HEK293T (cell line): ENCODE results near the gene CFAP251.

Source experiments
- CTCF ChIA-PET: fragments of 350-600 bp; formaldehyde crosslinking; extraction: SDS; loops from one replicate; lab custom pipeline; 2021; ENCODE audit warnings: antibody characterized with exemption, inconsistent platforms; lab: Yijun Ruan, JAX
- POLR2A ChIA-PET: fragments of 350-600 bp; formaldehyde crosslinking; extraction: SDS; loops from one replicate; lab custom pipeline; 2020; ENCODE audit warnings: antibody characterized with exemption, inconsistent platforms; lab: Yijun Ruan, JAX
- DNase-seq: peaks from one replicate; pipeline ENCODE4 v3.0.0; 2012; ENCODE audit warnings: mixed read lengths; ENCODE audit errors: extremely low spot score
- ARNT ChIP-seq: fragments of 450-650 bp; IDR thresholded peaks from 2 replicates; pipeline ENCODE4 v1.6.1; 2017; ENCODE audit warnings: mild to moderate bottlenecking
- BHLHE40 ChIP-seq: fragments of 450-650 bp; IDR thresholded peaks from 2 replicates; pipeline ENCODE4 v1.6.1; 2016; ENCODE audit warnings: mild to moderate bottlenecking, moderate library complexity, borderline replicate concordance
- CTBP1 ChIP-seq: fragments of 450-650 bp; IDR thresholded peaks from 2 replicates; pipeline ENCODE4 v1.6.1; 2016; ENCODE audit warnings: borderline replicate concordance
- ELF4 ChIP-seq: fragments of 450-650 bp; IDR thresholded peaks from 2 replicates; pipeline ENCODE4 v1.6.1; 2017; ENCODE audit warnings: antibody characterized with exemption
- FOXA1 ChIP-seq: fragments of 450-650 bp; IDR thresholded peaks from 2 replicates; pipeline ENCODE4 v1.6.1; 2016; ENCODE audit warnings: mild to moderate bottlenecking
- FOXK2 ChIP-seq: fragments of 450-650 bp; IDR thresholded peaks from 2 replicates; pipeline ENCODE4 v1.6.1; 2016; ENCODE audit warnings: mild to moderate bottlenecking
- FOXM1 ChIP-seq: fragments of 450-650 bp; IDR thresholded peaks from 2 replicates; pipeline ENCODE4 v1.6.1; 2017; ENCODE audit warnings: mild to moderate bottlenecking, borderline replicate concordance
- HDGF ChIP-seq: fragments of 450-650 bp; IDR thresholded peaks from 2 replicates; pipeline ENCODE4 v1.6.1; 2017; ENCODE audit warnings: antibody characterized with exemption, borderline replicate concordance
- L3MBTL2 ChIP-seq: fragments of 450-650 bp; conservative IDR thresholded peaks from 2 replicates; pipeline ENCODE4 v1.6.1; 2016; ENCODE audit warnings: mild to moderate bottlenecking
- LEF1 ChIP-seq: fragments of 450-650 bp; IDR thresholded peaks from 2 replicates; pipeline ENCODE4 v1.6.1; 2017; ENCODE audit warnings: mild to moderate bottlenecking, borderline replicate concordance
- NFRKB ChIP-seq: fragments of 450-650 bp; IDR thresholded peaks from 2 replicates; pipeline ENCODE4 v1.6.1; 2016; ENCODE audit warnings: mild to moderate bottlenecking, moderate library complexity
- SP1 ChIP-seq: fragments of 450-650 bp; IDR thresholded peaks from 2 replicates; pipeline ENCODE4 v1.6.1; 2017
- SUZ12 ChIP-seq: fragments of 450-650 bp; IDR thresholded peaks from 2 replicates; pipeline ENCODE4 v1.6.1; 2016; ENCODE audit warnings: mild to moderate bottlenecking
- TARDBP ChIP-seq: fragments of 450-650 bp; IDR thresholded peaks from 2 replicates; pipeline ENCODE4 v1.6.1; 2016
- ZNF384 ChIP-seq: fragments of 450-650 bp; IDR thresholded peaks from 2 replicates; pipeline ENCODE4 v1.6.1; 2016
- TF ChIP-seq, protein P1 (sequence below): fragments of 450-650 bp; IDR thresholded peaks from 2 replicates; pipeline ENCODE4 v1.6.1; 2016

Gene CFAP251

DNA sequence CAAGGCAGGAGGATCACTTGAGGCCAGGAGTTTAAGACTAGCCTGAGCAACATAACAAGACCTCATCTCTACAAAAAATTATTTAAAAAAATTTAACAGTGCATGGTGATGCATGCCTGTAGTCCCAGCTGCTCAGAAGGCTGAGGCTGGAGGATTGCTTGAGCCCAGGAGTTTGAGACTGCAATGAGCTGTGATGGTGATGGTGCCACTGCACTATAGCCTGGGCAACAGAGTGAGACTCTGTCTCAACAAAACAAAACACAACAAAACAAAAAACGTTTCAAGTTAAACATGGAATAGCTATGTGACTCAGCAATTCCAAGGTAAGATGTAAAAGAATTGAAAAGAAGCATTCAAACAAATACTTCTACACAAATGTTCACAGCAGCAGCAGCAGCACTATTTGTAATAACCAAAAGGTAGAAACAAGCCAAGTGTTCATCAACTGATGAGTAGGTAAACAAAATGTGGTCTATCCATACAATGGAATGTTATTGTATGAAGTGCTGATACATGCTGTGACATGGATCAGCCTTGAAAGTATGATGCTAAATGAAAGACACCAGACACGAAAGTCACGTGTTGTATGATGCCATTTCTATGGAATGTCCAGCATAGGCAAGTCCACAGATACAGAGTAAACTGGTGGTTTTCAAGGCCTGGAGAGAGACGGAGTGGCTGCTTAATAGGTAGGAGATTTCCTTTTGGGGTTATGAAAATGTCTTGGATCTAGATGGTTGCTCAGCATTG, 31.4 kb downstream of the CFAP251 start:
- no peak for TF ChIP-seq L3MBTL2
- TF ChIP-seq, protein P1, sequence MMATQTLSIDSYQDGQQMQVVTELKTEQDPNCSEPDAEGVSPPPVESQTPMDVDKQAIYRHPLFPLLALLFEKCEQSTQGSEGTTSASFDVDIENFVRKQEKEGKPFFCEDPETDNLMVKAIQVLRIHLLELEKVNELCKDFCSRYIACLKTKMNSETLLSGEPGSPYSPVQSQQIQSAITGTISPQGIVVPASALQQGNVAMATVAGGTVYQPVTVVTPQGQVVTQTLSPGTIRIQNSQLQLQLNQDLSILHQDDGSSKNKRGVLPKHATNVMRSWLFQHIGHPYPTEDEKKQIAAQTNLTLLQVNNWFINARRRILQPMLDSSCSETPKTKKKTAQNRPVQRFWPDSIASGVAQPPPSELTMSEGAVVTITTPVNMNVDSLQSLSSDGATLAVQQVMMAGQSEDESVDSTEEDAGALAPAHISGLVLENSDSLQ = no peak
- TF ChIP-seq CTBP1 = no peak
- TF ChIP-seq HDGF = no peak
- no peak for TF ChIP-seq ARNT
- POLR2A ChIA-PET = no interaction called here
- DNase-seq = no peak
- CTCF ChIA-PET = no interaction called here

DNA sequence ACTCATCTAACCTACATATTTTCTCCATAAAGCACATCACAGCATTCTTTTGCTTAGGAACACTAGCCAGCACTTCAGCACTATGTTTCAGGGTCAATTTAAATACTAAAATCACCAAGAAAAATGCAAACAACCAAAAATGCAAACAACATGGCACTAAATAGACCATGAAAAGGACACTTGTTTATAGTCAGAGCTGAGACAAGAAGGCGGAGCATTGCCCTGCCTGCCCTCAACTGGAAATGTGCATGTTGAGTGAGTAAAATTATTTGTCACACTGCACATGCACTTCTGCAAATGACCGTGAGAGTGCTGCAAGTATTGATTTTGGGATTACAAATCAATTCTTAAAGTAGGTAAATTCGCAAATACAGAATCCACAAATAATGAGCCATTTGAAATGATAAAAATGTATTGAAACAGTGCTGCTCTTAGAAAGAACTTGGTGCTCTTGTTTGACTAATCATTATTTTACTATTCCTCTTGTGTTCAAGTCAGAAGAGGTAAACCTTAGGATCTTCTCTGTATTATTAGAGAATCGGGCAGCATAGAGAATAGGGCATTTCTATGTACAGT, 34.8 kb downstream of the CFAP251 start:
- DNase-seq = no peak
- CTCF ChIA-PET = no interaction called here

DNA sequence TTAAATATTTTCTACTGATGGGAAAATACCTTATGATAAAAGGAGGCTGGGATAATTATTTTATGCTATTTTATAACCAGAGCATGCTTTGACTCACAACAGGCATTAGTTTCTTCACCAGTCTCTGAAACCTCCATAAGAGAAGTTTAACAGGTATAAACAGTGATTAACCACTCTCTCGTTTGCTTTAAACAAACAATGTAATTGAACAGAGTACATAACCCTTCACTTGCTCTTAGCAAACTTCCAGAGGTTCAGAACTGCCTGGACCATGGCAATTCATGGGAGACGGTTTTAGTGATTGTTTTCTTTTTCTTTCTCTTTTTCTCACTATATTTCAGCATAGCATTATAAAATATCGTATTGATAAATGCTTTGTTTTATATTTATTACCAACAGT, 35.3 kb downstream of the CFAP251 start:
- CTCF ChIA-PET = no interaction called here
- POLR2A ChIA-PET = no interaction called here
- no peak for DNase-seq
- TF ChIP-seq L3MBTL2 = no peak
- no peak for TF ChIP-seq ARNT
- TF ChIP-seq SUZ12 = no peak
- no peak for TF ChIP-seq SP1
- TF ChIP-seq ZNF384 = no peak
- no peak for TF ChIP-seq CTBP1
- no peak for TF ChIP-seq TARDBP
- TF ChIP-seq HDGF = no peak
- TF ChIP-seq, protein P1 = no peak
- TF ChIP-seq LEF1 = no peak
- no peak for TF ChIP-seq FOXM1
- TF ChIP-seq FOXA1 = no peak
- TF ChIP-seq FOXK2 = no peak
- no peak for TF ChIP-seq ELF4
- no peak for TF ChIP-seq BHLHE40

More for the DNA sequence above, 34.8 kb downstream of the CFAP251 start:
- TF ChIP-seq LEF1 = no peak
- TF ChIP-seq NFRKB = no peak
- no peak for TF ChIP-seq FOXA1
- TF ChIP-seq SP1 = no peak
- TF ChIP-seq BHLHE40 = no peak
- no peak for TF ChIP-seq TARDBP
- TF ChIP-seq ARNT = no peak
- TF ChIP-seq FOXK2 = no peak
- no peak for TF ChIP-seq ZNF384
- TF ChIP-seq SUZ12 = no peak
- no peak for TF ChIP-seq CTBP1
- no peak for TF ChIP-seq ELF4
- TF ChIP-seq, protein P1 = no peak
- no peak for TF ChIP-seq FOXM1
- no peak for TF ChIP-seq L3MBTL2
- no peak for TF ChIP-seq HDGF
- POLR2A ChIA-PET = no interaction called here

GRCh38 chr12:121955258-121956237, 37.2 kb downstream of the CFAP251 start:
- peak; percentile 30 for DNase-seq
- ChIA-PET CTCF (no interaction called here), POLR2A (no interaction called here)
- TF ChIP-seq TARDBP (no peak), SUZ12 (no peak), ARNT (no peak), FOXA1 (no peak), FOXK2 (no peak), L3MBTL2 (no peak), NFRKB (no peak), FOXM1 (no peak), CTBP1 (no peak), HDGF (no peak), SP1 (no peak)
- TF ChIP-seq, protein P1 = no peak
